ENCODE data around the gene SCYGR3.
"Not testable (repeated sequence)": the region's sequence is repeated elsewhere in the genome, so short reads cannot be mapped to it uniquely, and the experiment has no call there.

DNA sequence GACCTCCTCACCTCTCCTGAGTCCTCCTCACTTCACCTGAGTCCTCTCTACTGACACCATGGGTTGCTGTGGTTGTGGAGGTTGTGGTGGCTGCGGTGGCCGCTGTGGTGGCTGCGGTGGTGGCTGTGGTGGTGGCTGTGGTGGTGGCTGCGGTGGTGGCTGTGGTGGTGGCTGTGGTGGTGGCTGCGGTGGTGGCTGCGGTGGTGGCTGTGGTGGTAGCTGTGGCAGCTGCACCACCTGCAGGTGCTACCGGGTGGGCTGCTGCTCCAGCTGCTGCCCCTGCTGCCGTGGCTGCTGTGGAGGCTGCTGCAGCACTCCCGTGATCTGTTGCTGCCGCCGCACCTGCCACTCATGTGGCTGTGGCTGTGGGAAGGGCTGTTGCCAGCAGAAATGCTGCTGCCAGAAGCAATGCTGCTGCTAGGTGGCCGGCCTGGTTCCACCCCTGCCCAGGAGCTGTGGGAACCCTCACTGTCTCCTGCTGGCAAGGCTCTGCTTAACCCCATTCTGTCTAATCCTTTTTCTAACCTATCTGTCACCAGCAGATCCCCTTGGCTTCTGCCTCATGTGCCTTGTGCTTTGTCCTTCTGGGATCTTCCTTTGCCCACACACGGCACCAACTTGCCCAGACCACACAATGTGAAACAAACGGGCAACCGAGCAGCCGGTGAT, 15.7 kb downstream of the SCYGR3 start, which contains the start of gene SCYGR2:
- TF ChIP-seq, protein P1, sequence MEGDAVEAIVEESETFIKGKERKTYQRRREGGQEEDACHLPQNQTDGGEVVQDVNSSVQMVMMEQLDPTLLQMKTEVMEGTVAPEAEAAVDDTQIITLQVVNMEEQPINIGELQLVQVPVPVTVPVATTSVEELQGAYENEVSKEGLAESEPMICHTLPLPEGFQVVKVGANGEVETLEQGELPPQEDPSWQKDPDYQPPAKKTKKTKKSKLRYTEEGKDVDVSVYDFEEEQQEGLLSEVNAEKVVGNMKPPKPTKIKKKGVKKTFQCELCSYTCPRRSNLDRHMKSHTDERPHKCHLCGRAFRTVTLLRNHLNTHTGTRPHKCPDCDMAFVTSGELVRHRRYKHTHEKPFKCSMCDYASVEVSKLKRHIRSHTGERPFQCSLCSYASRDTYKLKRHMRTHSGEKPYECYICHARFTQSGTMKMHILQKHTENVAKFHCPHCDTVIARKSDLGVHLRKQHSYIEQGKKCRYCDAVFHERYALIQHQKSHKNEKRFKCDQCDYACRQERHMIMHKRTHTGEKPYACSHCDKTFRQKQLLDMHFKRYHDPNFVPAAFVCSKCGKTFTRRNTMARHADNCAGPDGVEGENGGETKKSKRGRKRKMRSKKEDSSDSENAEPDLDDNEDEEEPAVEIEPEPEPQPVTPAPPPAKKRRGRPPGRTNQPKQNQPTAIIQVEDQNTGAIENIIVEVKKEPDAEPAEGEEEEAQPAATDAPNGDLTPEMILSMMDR (IDR thresholded peaks at IDR 0.05): not testable (repeated sequence)
- TF ChIP-seq POLR2A, POLR2AphosphoS5 (IDR thresholded peaks at IDR 0.05): not testable (repeated sequence)

All from transverse colon (tissue), 4 donors.